PC-9 (cell line): ENCODE measurements around the gene CD37.
"Not testable (repeated sequence)": the region's sequence is repeated elsewhere in the genome, so short reads cannot be mapped to it uniquely, and the experiment has no call there.

ENCODE experiments used
- EZH2 ChIP-seq: fragments of 200-600 bp; sonication (generic); IDR thresholded peaks from 2 replicates; pipeline ENCODE4 v1.8.0; 2017; ENCODE audit warnings: antibody characterized with exemption, low read depth
- TF ChIP-seq, protein P1 (sequence below): fragments of 200-600 bp; sonication (generic); conservative IDR thresholded peaks from 2 replicates; pipeline ENCODE4 v1.6.1; 2017; ENCODE audit warnings: mixed run types, antibody characterized with exemption, mild to moderate bottlenecking, moderate library complexity

DNA sequence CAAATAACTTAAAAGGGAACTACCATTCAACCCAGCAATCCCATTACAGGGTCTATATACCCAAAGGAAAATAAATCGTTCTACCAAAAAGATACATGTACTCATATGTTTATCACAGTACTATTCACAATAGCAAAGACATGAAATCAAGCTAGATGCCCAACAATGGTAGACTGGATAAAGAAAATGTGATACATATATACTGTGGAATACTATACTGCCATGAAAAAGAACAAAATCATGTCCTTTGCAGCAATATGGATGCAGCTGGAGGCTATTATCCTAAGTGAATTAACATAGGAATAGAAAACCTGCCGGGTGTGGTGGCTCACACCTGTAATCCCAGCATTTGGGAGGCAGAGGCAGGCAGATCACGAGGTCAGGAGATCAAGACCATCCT lies 36.6 kb upstream of the CD37 start:
- TF ChIP-seq, protein P1, sequence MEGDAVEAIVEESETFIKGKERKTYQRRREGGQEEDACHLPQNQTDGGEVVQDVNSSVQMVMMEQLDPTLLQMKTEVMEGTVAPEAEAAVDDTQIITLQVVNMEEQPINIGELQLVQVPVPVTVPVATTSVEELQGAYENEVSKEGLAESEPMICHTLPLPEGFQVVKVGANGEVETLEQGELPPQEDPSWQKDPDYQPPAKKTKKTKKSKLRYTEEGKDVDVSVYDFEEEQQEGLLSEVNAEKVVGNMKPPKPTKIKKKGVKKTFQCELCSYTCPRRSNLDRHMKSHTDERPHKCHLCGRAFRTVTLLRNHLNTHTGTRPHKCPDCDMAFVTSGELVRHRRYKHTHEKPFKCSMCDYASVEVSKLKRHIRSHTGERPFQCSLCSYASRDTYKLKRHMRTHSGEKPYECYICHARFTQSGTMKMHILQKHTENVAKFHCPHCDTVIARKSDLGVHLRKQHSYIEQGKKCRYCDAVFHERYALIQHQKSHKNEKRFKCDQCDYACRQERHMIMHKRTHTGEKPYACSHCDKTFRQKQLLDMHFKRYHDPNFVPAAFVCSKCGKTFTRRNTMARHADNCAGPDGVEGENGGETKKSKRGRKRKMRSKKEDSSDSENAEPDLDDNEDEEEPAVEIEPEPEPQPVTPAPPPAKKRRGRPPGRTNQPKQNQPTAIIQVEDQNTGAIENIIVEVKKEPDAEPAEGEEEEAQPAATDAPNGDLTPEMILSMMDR = not testable (repeated sequence)
- not testable (repeated sequence) for TF ChIP-seq EZH2
